ENCODE measurements around the gene OR51B4.

The OR51B4 gene

DNA sequence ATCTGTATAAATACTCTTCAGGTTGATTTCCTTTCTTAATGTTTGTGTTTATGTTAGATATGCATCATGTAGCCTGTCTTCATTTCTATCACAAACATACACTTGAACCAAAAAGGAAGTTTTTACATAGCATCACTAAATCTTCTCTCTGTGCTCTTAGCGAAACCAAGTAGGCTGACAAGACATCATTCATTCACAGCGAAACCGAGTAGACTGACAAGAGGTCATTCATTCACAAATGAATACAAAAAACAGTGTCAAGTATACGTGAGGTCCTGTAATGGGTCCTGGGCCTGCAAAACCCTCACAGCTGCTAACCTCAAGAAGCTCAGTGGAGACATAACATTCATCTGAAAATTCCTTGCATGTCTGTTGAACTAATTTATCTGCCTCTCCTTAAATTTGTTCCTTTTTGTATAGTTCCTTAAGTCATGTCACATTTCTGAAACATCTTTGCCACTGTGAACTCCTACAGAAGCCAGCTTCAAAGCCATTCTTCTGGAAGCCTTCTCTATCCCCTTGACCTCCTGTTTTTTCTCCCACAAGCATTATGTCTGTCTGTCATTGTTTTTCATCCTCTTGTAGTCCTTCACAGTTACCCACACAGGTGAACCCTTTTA, 22.2 kb downstream of the OR51B4 start:
- Histone ChIP-seq H3K27ac (ENCODE audit: poor library complexity, severe bottlenecking) (peak overlapping the region; percentile 15), H3K9me3 (ENCODE audit: severe bottlenecking) (no peaks in the 10 kb centered on the region), H3K4me1 (ENCODE audit: insufficient read depth, poor library complexity, severe bottlenecking) (peaks cover 16% of the 10 kb centered on the region), H3K36me3 (ENCODE audit: low read depth) (no peaks in the 10 kb centered on the region), H3K27me3 (ENCODE audit: insufficient read depth, poor library complexity, severe bottlenecking) (no peaks in the 10 kb centered on the region), H3K4me3 (ENCODE audit: severe bottlenecking) (no peak overlapping the region)
- DNase-seq (ENCODE audit: low spot score): no peak
- TF ChIP-seq, protein P1, sequence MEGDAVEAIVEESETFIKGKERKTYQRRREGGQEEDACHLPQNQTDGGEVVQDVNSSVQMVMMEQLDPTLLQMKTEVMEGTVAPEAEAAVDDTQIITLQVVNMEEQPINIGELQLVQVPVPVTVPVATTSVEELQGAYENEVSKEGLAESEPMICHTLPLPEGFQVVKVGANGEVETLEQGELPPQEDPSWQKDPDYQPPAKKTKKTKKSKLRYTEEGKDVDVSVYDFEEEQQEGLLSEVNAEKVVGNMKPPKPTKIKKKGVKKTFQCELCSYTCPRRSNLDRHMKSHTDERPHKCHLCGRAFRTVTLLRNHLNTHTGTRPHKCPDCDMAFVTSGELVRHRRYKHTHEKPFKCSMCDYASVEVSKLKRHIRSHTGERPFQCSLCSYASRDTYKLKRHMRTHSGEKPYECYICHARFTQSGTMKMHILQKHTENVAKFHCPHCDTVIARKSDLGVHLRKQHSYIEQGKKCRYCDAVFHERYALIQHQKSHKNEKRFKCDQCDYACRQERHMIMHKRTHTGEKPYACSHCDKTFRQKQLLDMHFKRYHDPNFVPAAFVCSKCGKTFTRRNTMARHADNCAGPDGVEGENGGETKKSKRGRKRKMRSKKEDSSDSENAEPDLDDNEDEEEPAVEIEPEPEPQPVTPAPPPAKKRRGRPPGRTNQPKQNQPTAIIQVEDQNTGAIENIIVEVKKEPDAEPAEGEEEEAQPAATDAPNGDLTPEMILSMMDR (IDR thresholded peaks at IDR 0.05; ENCODE audit: poor library complexity, severe bottlenecking): no peak
- ATAC-seq (ENCODE audit: low read depth): no peak

GRCh38 chr11:5277807-5278382, 23.9 kb downstream of the OR51B4 start:
- no peak for DNase-seq (ENCODE audit: low spot score)
- H3K4me3 ChIP-seq (ENCODE audit: severe bottlenecking): no peak overlapping the region
- H3K27me3 ChIP-seq (ENCODE audit: insufficient read depth, poor library complexity, severe bottlenecking): no peaks in the 10 kb centered on the region
- H3K27ac ChIP-seq (ENCODE audit: poor library complexity, severe bottlenecking): no peak overlapping the region
- H3K9me3 ChIP-seq (ENCODE audit: severe bottlenecking): no peaks in the 10 kb centered on the region
- TF ChIP-seq, protein P1 (IDR thresholded peaks at IDR 0.05; ENCODE audit: poor library complexity, severe bottlenecking): no peak
- H3K36me3 ChIP-seq (ENCODE audit: low read depth): no peaks in the 10 kb centered on the region
- ATAC-seq (ENCODE audit: low read depth): no peak
- peaks cover 22% of the 10 kb centered on the region for H3K4me1 ChIP-seq (ENCODE audit: insufficient read depth, poor library complexity, severe bottlenecking)

DNA sequence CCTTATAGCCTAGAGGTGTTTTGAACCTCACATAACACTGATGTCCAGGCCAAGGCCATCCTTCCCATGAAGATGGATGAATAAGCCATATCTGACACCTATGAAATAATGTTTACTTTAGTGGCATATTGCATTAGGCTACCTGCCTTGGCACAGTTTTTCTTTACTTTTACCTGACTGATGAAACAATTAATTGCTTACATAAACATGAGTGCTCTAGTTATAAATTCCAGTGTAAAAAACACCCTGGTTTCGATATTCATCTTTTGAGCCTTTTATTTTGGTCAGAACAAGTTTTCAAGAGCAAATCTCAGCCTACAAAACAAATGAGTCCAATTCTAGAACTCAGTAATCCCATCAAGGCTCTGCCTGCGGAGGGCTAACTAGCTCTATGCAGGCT, 25.0 kb downstream of the OR51B4 start:
- ATAC-seq (ENCODE audit: low read depth) (no peak), DNase-seq (ENCODE audit: low spot score) (no peak)
- H3K4me3 ChIP-seq (ENCODE audit: severe bottlenecking): no peak overlapping the region
- TF ChIP-seq, protein P1 (IDR thresholded peaks at IDR 0.05; ENCODE audit: poor library complexity, severe bottlenecking): no peak
- no peaks in the 10 kb centered on the region for H3K36me3 ChIP-seq (ENCODE audit: low read depth)
- H3K27ac ChIP-seq (ENCODE audit: poor library complexity, severe bottlenecking): no peak overlapping the region
- no peaks in the 10 kb centered on the region for H3K27me3 ChIP-seq (ENCODE audit: insufficient read depth, poor library complexity, severe bottlenecking)
- no peaks in the 10 kb centered on the region for H3K9me3 ChIP-seq (ENCODE audit: severe bottlenecking)
- peaks cover 22% of the 10 kb centered on the region for H3K4me1 ChIP-seq (ENCODE audit: insufficient read depth, poor library complexity, severe bottlenecking)

DNA sequence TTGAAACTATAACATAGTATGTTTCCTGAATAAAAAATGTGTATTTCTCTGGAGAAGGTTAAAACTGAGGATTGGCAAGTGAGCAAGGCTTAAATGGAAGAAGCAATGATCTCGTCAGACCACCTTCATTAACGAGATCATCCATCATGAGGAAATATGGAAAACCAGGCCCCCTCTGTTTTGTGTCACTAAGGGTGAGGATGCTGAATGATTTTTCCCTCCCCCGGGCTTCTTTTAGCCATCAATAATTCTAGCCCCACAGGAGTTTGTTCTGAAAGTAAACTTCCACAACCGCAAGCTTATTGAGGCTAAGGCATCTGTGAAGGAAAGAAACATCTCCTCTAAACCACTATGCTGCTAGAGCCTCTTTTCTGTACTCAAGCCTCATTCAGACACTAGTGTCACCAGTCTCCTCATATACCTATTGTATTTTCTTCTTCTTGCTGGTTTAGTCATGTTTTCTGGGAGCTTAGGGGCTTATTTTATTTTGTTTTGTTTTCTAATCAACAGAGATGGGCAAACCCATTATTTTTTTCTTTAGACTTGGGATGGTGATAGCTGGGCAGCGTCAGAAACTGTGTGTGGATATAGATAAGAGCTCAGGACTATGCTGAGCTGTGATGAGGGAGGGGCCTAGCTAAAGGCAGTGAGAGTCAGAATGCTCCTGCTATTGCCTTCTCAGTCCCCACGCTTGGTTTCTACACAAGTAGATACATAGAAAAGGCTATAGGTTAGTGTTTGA, 26.2 kb downstream of the OR51B4 start:
- Histone ChIP-seq H3K9me3 (ENCODE audit: severe bottlenecking) (no peaks in the 10 kb centered on the region), H3K27ac (ENCODE audit: poor library complexity, severe bottlenecking) (no peak overlapping the region), H3K4me1 (ENCODE audit: insufficient read depth, poor library complexity, severe bottlenecking) (peaks cover 17% of the 10 kb centered on the region), H3K36me3 (ENCODE audit: low read depth) (no peaks in the 10 kb centered on the region), H3K4me3 (ENCODE audit: severe bottlenecking) (no peak overlapping the region), H3K27me3 (ENCODE audit: insufficient read depth, poor library complexity, severe bottlenecking) (no peaks in the 10 kb centered on the region)
- no peak for DNase-seq (ENCODE audit: low spot score)
- TF ChIP-seq, protein P1 (IDR thresholded peaks at IDR 0.05; ENCODE audit: poor library complexity, severe bottlenecking): no peak
- ATAC-seq (ENCODE audit: low read depth): no peak

Measured in RWPE2 (cell line).